ENCODE measurements around the gene SYT7. TPM values are rescaled to one million over a fixed set of nuclear protein-coding genes. Genes with fewer than 3 reads are reported as not detected.
A peak's percentile ranks its signal among the peaks of the same experiment; 100 is the strongest.

SYT7 gene
- total and polyA plus RNA-seq, 2 experiments from 2014 or later: 0.40 to 1.9 TPM

DNA sequence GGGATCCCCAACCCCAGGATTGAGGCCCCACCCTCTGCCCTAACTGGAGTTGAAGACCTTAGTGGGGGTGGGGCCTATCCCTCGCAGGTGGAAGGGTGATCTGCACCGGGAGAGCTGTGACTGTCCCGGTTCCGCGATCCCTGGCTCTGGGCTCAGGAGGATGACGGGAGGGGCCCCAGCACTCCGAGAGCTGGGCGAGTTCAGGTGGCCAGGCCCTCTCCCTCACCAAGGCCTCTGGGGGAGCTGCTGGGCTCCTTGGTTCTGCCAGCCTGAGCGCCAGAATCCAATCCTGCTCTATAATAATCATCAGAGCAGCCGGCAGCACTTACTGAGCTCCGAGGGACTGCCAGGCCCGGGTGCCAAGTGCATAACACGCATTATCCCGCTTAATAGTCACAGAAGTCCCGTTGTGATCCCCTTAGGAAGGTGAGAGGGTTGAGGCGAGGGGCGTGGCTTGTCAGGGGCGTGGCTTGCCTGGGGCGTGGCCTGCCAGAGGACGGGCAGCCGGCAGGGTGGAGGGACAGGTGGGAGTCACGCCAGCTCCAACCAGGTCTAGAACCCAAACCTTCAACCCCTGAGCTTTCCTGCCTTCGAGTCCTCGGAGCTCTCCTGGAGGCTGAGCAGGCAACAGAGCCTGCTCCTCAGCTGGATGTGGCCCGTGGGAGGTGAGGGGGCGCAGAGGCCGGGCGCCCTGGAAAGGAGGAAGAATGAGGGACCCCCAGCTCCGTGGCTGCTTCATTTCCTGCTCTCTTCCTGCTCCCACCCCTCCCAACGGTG is 7.3 kb upstream of the SYT7 start:
- H4K20me1 ChIP-seq (ENCODE audit: insufficient read depth): no peaks in the 10 kb centered on the region
- H3K36me3 ChIP-seq (ENCODE audit: low read depth): no peaks in the 10 kb centered on the region
- 0 out of 2 replicates have a peak, but pooled peaks cover 4% of the 10 kb centered on the region for H3K4me1 ChIP-seq (ENCODE audit: insufficient read depth)
- peak overlapping the region; percentile 78 for H2AFZ ChIP-seq
- H3K4me3 ChIP-seq: peak overlapping the region; percentile 67
- no peaks in the 10 kb centered on the region for H3K9me3 ChIP-seq (ENCODE audit: low read depth)
- 4 to 7% methylated on average over 28 to 29 of the region's 30 CpGs for WGBS, 2 experiments (ENCODE audit: low coverage in 1 of 2, low lambda C conversion rate in 2 of 2, missing lambda C conversion rate in 2 of 2)
- no peaks in the 10 kb centered on the region for H3K9me2 ChIP-seq (ENCODE audit: insufficient read depth)
- no peaks in the 10 kb centered on the region for H3F3A ChIP-seq (ENCODE audit: insufficient read depth)
- peak overlapping the region; percentile 73 for H3K4me2 ChIP-seq (ENCODE audit: unreplicated experiment)
- TF ChIP-seq EZH2 (IDR thresholded peaks at IDR 0.05; ENCODE audit: insufficient read depth, poor library complexity, severe bottlenecking) (no peak), EZH2phosphoT487 (IDR thresholded peaks at IDR 0.05; ENCODE audit: insufficient read depth, low read depth) (no peak)
- H3K27ac ChIP-seq: no peak overlapping the region
- in situ Hi-C loops (cut with MboI): no loop called here
- DNase-seq: peak; percentile 63
- peak overlapping the region; percentile 34; the same call in 1 of the 2 replicates for H3K9ac ChIP-seq
- H3K79me2 ChIP-seq (ENCODE audit: insufficient read depth): no peaks in the 10 kb centered on the region
- no peaks in the 10 kb centered on the region for H3K27me3 ChIP-seq (replicated peaks; ENCODE audit: insufficient read depth)

DNA sequence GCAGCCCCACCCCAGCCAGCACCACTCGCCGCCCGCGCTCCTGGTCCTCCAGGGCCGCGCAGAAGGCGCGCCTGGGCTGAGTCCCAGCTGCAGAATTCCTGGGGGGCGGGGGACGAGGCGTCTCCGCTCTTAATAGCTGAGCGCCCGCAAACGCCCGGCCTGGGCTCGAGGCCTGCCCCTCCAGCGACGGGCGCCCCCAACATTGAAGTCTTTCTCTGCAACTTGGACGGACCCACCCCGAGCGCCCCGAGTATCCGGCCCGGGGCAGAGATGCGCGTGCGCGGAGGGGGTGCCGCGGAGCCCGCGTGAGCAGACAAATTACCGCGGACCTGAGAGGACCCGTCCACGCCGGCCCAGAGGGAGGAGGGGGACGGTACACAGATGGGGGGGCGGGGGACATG is 6.7 kb upstream of the SYT7 start:
- Histone ChIP-seq H3K27ac (no peak overlapping the region), H3K9ac (peak overlapping the region; percentile 34; the same call in 1 of the 2 replicates), H3K4me1 (ENCODE audit: insufficient read depth) (0 out of 2 replicates have a peak, but pooled peaks cover 4% of the 10 kb centered on the region), H3K9me3 (ENCODE audit: low read depth) (no peaks in the 10 kb centered on the region), H3K9me2 (ENCODE audit: insufficient read depth) (no peaks in the 10 kb centered on the region), H4K20me1 (ENCODE audit: insufficient read depth) (no peaks in the 10 kb centered on the region), H3K4me3 (peak overlapping the region; percentile 67), H3K4me2 (ENCODE audit: unreplicated experiment) (peak overlapping the region; percentile 73), H2AFZ (peak overlapping the region; percentile 78), H3K79me2 (ENCODE audit: insufficient read depth) (no peaks in the 10 kb centered on the region), H3K36me3 (ENCODE audit: low read depth) (no peaks in the 10 kb centered on the region), H3K27me3 (replicated peaks; ENCODE audit: insufficient read depth) (no peaks in the 10 kb centered on the region), H3F3A (ENCODE audit: insufficient read depth) (no peaks in the 10 kb centered on the region)
- in situ Hi-C loops (cut with MboI): no loop called here
- 3 to 6% methylated on average over 27 to 32 of the region's 41 CpGs for WGBS, 2 experiments (ENCODE audit: low coverage in 1 of 2, low lambda C conversion rate in 2 of 2, missing lambda C conversion rate in 2 of 2)
- DNase-seq: peak; percentile 76
- TF ChIP-seq EZH2 (IDR thresholded peaks at IDR 0.05; ENCODE audit: insufficient read depth, poor library complexity, severe bottlenecking) (no peak), EZH2phosphoT487 (IDR thresholded peaks at IDR 0.05; ENCODE audit: insufficient read depth, low read depth) (no peak)

DNA sequence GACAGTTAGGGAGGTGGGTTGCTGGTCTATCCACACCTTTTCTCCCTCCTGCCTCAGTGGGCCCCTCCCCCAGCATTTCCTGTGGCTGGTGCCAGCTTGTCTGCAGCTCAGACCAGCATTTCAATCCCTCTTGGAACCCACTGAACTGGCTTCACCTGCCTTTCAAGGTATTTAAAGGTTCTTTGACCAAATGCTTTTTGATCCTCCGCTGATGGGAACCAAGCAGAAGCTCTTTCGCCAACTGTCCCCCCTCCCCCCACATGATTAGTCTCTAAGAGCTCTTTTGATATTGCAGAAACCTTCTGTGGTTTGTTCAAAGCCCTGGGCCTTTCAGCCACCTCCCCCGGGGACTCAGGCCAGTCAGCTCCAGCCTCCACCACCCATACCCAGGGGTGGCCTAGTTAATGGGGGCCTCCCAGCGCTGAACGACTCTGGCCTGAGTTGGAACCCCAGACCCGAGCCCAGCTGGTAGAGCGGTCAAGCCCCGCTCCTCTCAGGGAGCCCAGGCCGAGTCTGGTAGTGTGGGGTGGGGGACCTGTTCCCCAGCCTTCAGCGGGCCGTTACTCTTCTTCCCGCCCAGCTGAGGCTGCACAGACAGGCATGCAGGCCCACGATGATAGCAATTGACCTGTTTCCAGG is 6.0 kb upstream of the SYT7 start:
- Histone ChIP-seq H3K4me3 (peak overlapping the region; percentile 67), H4K20me1 (ENCODE audit: insufficient read depth) (no peaks in the 10 kb centered on the region), H3K27ac (no peak overlapping the region), H3K4me2 (ENCODE audit: unreplicated experiment) (peak overlapping the region; percentile 73), H3K9me3 (ENCODE audit: low read depth) (no peaks in the 10 kb centered on the region), H3K9me2 (ENCODE audit: insufficient read depth) (no peaks in the 10 kb centered on the region), H3K9ac (no peak overlapping the region), H3F3A (ENCODE audit: insufficient read depth) (no peaks in the 10 kb centered on the region), H3K4me1 (ENCODE audit: insufficient read depth) (0 out of 2 replicates have a peak, but pooled peaks cover 4% of the 10 kb centered on the region), H3K36me3 (ENCODE audit: low read depth) (no peaks in the 10 kb centered on the region), H3K27me3 (replicated peaks; ENCODE audit: insufficient read depth) (no peaks in the 10 kb centered on the region), H2AFZ (peak overlapping the region; percentile 78), H3K79me2 (ENCODE audit: insufficient read depth) (no peaks in the 10 kb centered on the region)
- in situ Hi-C loops (cut with MboI): no loop called here
- WGBS, 2 experiments (ENCODE audit: low coverage in 1 of 2, low lambda C conversion rate in 2 of 2, missing lambda C conversion rate in 2 of 2): 65 to 78% methylated on average over 12 to 13 of the region's 13 CpGs
- DNase-seq: no peak
- TF ChIP-seq EZH2phosphoT487 (IDR thresholded peaks at IDR 0.05; ENCODE audit: insufficient read depth, low read depth) (no peak), EZH2 (IDR thresholded peaks at IDR 0.05; ENCODE audit: insufficient read depth, poor library complexity, severe bottlenecking) (no peak)

DNA sequence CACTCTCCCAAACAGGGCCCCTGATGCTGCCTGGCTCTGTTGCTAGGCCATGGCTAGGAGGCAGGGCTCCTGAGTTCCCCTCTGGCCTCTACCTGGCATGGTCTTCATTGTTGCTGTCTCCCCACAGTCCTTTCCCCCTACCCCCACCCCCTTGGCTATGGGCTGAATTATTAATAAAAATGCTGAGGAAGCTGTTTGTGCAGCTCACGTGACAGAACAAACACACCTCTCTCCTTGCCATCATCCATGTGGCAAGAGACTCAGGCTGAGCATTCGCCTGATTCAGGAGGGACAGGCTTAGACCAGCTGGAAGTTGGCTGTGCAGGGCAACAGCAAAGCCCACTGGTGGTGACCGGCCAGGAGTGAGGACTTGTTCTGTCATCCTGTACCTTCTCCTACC is 4.2 kb upstream of the SYT7 start:
- in situ Hi-C loops (cut with MboI): no loop called here
- no peak overlapping the region for H3K9ac ChIP-seq
- no peaks in the 10 kb centered on the region for H3K9me3 ChIP-seq (ENCODE audit: low read depth)
- H3K79me2 ChIP-seq (ENCODE audit: insufficient read depth): no peaks in the 10 kb centered on the region
- no peaks in the 10 kb centered on the region for H3K36me3 ChIP-seq (ENCODE audit: low read depth)
- H3K4me1 ChIP-seq (ENCODE audit: insufficient read depth): 0 out of 2 replicates have a peak, but pooled peaks cover 4% of the 10 kb centered on the region
- TF ChIP-seq EZH2phosphoT487 (IDR thresholded peaks at IDR 0.05; ENCODE audit: insufficient read depth, low read depth) (no peak), EZH2 (IDR thresholded peaks at IDR 0.05; ENCODE audit: insufficient read depth, poor library complexity, severe bottlenecking) (no peak)
- H3K4me3 ChIP-seq: no peak overlapping the region
- WGBS, 2 experiments (ENCODE audit: low coverage in 1 of 2, low lambda C conversion rate in 2 of 2, missing lambda C conversion rate in 2 of 2): 78 to 83% methylated on average over 3 of the region's 3 CpGs
- H2AFZ ChIP-seq: no peak overlapping the region
- no peaks in the 10 kb centered on the region for H4K20me1 ChIP-seq (ENCODE audit: insufficient read depth)
- peaks cover 4% of the 10 kb centered on the region for H3K27me3 ChIP-seq (replicated peaks; ENCODE audit: insufficient read depth)
- no peak overlapping the region for H3K27ac ChIP-seq
- no peak for DNase-seq
- H3K4me2 ChIP-seq (ENCODE audit: unreplicated experiment): no peak overlapping the region
- no peaks in the 10 kb centered on the region for H3F3A ChIP-seq (ENCODE audit: insufficient read depth)
- H3K9me2 ChIP-seq (ENCODE audit: insufficient read depth): no peaks in the 10 kb centered on the region
